ENCODE measurements around the gene CTBP1.
A peak's percentile ranks its signal among the peaks of the same experiment; 100 is the strongest.

CTBP1 gene

DNA sequence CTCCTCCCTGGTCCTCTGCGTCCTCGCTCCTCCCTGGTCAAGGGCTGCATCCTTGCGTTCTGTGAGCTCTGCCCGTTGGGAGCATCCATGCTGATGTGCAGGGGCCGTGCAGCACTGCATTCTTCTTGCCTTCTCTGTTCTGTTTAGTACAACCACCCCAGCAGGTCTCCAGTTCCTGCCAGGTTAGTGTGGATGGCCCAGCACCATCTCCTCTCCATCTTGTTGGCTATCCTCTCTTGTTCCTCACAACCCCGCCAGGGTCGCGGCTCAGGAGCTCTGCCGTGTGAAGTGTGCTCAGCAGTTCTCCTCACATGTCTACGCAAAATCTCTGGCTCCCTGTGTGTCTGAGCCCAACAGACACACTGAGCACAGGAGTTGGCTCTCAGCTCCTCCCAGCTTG, 30.3 kb upstream of the CTBP1 start:
- no peak for DNase-seq

DNA sequence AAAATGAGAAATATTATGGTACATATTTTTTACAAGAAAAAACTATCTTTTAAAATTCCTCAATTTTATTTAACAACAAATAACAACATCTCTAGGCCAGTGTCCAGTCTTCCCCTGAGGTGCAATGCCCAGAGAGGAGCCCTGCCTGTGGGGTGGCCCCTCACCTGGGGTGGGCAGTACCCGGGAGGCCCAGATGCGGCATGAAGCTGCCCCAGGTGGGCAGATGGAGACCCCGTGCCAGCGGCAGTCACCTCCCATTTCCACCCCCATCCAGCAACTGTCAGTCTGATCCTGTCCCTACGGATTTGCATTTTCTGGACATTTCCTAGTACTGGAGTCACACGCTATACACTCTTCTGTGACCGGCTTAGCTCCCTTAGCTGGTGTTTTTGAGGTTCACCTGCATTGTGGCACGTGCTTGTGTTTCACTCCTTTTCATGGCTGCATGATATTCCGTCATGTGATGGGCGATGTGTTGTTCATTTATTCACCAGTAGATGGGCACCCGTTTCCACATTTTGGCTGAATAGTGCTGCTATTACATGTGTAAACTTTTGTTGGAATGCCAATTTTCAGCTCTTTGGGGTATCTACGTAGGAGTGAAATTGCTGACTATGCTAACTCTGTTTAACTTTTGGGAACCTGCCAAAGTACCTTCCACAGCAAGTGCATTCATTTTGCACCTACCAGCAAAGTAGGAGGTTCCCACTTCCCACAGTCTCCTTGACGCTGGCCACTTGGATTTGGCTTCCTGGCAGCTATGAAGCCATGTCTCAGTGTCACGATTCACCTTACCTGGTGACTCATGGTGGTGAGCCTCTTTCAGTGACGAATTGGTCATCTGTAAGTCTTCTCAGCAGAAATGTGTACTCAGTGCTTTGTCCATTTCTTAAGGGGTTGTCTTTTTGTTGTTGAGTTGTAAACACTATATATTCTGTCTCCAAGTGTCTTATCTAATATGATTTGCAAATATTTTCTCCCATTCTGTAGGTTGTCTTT, 29.0 kb upstream of the CTBP1 start:
- DNase-seq, result no peak

DNA sequence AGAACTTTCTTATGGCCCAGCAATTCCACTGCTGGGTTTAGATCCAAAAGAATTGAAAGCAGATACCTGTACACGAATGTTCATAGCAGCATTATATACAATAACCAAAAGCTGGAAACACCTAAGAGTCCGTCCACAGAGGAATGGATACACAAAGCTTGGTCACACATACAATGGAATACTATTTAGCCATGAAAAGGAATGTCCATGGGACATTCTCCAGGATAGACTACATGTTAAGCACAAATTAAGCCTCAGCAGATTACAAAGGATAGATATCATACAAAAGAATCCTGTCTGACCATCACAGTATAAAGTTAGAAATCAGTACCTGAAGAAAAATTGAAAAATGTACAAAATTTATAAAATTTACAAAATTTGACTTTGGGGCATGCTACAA, 28.1 kb upstream of the CTBP1 start:
- DNase-seq, result no peak

DNA sequence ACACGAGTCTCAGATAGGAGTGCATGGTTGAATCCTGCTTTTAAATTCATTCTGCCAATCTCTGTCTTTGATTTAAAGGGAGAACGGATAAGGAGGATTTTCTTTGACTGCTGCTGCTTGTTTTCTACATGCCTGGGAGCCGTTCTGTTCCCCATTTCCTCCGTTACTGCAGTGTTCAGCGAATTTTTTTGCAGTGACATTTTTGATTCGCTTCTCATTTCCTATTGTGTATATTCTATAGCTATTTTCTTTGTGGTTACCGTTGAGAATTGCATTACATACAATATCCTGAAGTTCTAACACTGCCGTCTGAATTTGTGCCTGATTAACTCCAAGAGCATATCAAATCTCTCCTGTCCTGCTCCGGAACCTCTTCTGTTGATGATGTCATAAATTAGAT, 25.9 kb upstream of the CTBP1 start:
- no peak for DNase-seq

DNA sequence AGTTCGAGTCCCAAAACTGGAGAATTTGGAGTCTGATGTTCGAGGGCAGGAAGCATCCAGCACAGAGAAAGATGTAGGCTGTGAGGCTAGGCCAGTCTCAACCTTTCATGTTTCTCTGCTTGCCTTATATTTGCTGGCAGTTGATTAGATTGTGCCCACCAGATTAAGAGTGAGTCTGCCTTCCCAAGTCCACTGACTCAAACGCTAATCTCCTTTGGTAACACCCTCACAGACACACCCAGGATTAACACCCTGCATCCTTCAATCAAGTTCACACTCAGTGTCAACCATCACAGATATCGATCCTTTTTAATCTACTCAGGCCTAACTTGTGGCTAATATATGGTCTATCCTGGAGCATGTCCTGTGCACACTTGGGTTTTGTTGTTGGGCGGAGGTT, 22.8 kb upstream of the CTBP1 start:
- no peak for DNase-seq

DNA sequence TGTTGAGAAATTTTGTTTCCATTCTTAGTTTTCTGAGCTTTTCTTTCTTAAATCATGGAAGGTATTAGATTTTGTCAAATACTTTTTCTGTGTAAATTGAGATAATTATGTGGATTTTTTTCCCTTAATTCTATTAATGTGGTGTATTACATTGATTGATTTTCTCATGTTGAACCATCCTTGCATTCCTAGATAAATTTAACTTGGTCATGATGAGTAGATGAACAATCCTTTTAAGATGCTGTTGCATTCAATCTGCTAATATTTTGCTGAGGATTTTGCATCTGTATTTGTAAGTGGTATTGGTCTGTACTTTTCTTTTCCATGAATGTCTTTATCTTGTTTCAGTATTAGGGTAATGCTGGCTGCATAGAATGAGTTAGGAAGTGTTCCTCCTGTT, 20.3 kb upstream of the CTBP1 start:
- no peak for DNase-seq

DNA sequence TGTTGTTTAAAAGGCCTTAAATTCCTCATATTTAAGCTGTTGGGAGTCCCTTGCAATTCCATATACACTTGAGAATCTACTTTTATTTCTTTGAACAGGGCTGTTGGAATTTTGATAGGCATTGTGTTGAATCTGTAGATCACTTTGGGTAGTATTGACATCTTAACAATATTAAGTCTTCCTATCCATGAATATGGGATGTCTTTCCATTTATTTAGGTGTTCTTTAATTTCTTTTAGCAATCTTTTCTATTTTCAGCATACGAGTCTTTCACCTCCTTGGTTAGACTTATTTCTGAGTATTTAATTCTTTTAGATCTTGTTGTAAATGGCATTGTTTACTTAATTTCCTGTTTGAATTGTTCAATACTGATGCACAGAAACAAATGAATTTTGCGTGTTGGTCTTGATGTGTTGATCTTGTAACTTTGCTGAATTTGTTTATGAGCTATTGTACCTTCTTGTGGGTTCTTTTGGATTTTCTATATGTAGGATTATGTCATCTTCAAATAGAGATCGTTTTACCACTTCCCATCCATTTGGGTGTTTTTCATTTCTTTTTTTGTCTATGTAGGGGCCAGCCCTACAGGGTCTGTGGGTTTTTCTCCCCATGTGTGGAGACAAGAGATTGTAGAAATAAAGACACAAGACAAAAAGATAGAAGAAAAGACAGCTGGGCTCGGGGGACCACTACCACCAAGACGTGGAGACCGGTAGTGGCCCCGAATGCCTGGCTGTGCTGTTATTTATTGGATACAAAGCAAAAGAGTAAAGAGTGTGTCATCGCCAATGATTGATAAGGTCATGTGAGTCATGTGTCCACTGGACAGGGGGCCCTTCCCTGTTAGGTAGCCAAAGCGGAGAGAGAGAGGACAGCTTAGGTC, 18.2 kb upstream of the CTBP1 start:
- DNase-seq, result no peak

DNA sequence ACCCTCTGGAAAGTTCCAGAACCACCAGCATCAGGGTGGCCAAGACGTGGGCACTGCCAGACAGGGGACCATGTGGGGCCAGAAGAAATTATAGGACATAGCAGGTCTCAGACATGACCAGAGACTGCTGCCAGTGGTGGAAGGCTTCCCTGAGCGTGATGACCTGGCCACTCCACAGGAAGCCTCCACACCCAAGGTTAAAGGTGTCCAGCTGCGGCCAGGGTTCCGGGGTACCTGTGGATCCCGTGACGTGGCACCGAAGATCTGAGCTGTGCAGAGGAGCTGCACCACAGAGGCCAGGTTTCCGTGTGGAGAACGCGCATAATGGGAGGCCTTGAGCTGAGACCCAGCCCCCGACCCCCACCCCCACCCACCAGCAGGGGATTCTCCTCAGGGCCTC, 16.4 kb upstream of the CTBP1 start:
- DNase-seq, result no peak

DNA sequence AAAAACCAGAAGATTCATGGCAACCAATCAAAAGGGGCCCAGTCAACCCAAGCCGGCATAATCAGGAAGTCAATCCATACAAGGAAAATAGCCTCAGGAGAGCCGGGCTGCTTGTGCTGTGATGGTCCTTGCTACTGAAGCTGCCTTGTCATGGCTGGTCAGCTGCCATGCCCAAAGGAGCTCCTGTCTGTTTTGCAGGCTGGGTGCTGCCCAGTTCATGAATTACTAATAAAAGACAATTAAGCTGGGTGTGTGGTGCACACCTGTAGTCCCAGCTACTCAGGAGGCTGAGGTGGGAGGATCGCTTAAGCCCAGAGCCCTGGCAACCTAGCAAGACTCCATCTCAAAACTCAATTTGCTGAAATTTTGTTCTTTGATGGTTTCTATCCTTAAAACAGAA, 16.0 kb upstream of the CTBP1 start:
- DNase-seq, result no peak

DNA sequence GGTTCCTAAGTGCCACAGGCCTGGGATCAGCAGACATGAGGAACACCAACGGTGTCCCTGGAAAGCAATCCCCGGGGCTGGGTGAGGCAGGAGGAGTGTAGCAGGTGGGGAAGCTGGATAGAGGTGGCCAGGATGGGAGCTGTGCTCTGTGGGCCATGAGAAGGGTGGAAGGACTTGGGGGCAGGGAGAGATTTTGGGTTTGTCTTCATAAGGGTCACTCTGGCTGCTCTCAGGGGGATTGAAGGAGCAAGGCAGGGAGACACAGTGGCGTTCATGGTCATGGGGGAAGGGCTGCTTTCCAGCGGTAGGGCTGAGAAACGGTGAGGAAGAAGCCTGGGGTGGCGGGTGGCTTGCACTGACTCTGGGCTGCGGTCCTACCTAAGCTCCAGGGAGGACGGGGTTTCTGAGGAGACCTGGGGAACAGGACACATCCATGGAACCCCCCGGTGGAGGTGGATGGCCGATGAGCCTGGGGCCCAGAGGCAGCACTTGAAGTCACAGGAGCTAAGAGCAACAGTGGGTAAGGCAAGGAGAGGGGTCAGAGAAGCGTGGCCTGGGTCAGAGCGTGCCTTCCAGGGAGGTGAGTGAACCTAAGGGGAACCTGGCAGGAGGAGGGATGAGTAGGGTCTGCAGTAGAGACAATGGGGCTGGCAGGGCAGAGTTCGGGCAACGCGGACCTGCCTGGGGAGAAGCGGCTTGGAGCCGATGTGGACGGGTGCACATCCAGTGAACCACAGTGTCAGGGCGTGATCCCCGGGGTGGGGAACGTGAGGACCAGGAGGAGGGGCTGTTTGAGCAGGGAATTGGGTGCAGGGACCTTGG, 12.4 kb upstream of the CTBP1 start:
- DNase-seq, result no peak

DNA sequence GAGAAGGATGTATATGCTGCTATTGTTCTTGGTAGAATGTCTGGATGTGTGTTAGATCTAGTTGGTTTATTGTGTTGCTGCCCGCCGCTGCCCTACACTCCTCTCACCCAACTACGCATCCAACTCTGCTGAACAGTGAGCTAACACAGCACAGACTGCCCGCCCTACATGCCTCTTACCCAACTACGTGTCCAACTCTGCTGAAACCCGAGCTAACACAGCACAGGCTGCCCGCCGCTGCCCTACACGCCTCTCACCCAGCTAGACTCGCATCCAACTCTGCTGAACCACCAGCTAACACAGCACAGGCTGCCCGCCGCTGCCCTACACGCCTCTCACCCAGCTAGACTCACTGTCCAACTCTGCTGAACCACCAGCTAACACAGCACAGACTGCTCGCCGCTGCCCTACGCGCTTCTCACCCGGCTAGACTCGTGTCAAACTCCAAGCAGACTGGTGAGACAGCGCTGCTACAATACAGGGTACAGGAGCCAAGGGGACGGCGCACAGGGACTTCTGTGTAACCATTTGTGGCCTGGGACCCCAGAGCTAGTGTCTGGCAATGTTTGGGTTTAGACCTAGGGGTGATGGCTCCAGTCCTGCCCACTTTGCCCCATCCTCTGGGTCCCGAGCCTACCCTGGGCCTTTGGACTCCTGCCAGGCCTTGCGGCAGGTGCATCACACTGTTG, 11.6 kb upstream of the CTBP1 start:
- DNase-seq, result no peak

DNA sequence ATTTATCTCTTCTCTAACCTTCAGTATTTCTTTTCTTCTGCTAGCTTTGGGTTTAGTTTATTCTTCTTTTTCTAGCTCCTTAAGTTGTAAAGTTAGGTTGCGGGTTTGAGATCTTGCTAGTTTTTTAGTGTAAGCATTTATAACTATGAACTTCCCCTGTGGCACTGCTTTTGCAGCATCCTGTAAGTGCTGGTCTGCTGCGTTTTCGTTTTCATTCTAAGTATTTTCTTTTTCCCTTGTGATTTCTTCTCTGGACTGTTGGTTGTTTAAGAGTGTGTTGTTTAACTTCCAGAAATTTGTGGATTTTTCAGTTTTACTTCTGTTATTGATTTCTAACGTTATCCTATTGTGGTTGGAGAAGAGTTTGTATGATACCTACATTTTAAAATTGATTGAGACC, 11.0 kb upstream of the CTBP1 start:
- no peak for DNase-seq

DNA sequence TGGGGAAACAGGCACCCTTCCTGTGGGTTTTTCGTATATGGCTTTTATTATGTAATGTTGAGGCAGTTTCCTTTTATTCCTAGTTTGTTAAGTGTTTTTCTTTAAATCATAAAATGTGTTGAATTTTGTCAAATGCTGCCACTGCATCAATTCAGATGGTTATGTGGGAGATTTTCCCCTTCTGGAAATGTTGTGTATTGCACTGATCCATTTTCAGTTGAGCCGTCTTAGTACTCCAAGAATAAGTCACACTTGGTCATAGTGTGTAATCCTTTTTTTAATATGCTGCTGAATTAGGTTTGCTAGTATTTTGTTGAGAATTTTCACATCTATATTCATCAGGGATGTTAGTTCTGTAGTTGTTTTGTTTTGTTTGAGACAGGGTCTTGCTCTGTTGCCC, 9.5 kb upstream of the CTBP1 start:
- DNase-seq, result no peak

DNA sequence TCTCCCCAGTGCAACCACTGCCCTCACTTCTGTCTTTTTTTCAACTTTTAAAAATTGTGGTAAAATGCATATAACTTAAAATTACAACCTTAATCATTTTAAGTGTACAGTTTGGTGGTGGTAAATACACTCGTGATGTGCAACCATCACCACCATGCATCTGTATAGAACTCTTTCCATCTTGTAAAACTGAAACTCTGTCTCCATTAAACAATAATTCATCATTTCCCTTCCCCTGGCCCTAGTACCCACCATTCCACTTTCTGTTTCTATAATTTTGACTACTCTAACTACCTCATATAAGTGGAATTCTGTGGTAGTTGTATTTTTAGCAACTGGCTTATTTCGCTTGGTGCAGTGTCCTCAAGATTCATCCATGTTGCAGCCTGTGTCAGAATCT, 6.8 kb upstream of the CTBP1 start:
- no peak for DNase-seq

DNA sequence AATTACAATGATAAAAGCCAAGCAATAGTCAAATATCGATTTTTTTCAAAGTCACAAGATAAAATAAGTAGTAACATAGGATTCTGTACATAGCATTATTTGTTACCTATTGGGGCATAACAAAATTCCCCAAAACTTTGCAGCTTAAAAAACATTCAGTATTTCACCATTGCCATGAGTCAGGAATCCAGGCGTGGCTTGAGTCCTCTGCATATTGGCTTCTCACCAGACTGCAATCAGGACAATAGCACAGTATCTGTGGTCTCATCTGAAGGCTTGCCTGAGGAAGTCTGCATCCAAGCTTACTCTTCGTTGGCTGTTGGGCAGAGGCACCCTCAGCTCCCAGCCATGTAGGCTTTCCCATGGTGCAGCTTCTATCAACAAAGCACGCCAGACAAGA, 6.2 kb upstream of the CTBP1 start:
- no peak for DNase-seq

DNA sequence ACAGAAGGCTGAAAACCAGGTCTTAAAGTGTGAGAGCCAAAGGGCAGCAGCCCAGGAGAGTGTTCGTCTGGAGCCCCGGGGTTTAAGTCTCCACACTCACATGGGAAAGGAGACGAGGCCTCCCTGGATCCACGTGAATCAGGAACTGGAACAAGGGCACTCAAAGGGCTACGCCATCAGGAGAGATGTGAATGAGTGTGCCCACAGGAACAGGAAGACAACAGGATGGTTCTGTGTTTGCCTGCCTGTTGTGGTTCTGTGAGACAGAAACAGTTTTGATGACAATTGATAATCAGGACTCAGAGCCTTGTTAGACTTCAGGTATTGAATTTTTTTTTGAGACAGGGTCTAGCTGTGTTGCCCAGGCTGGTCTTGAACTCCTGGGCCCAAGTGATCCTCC, 4.9 kb upstream of the CTBP1 start:
- DNase-seq, result no peak

DNA sequence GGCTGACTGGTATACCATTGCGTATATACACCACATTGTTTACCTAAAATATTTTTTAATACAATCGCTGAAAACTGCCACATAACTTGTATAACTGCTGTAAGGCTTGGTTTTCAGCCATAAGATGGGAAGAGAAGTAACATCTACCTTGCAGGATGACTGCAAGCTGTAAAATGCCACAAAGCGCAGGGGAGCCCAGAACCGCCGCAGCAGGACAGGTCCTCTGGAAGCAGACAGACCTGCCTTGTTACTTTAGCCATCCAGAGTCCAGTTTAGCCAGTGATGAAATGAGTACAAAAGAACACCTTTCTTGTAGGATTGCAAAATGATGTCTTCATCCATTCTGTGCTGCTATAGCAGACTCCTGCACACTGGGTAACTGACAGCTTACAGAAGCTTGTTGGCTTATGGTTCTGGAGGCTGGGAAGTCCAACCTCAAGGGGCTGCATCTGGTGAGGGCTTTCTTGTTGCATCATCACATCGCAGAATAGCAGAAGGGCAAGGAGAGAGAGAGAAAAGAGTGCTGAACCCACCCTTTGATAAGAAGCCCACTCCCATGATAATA, 4.1 kb upstream of the CTBP1 start:
- DNase-seq, result no peak

DNA sequence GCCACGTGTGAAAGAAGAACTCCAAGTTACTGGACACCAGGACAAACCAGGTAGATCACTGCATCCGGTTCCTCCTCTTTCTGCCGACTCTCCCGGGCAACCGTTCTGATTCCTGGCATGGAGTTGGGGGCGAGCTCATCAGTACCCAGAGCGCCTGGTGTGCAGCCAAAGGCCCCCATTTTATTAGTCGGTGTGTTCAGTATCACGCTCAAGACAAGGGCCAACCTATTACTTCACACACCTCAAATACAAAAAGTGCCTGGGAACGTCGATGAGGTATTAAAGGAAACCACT, 2.8 kb upstream of the CTBP1 start:
- no peak for DNase-seq

DNA sequence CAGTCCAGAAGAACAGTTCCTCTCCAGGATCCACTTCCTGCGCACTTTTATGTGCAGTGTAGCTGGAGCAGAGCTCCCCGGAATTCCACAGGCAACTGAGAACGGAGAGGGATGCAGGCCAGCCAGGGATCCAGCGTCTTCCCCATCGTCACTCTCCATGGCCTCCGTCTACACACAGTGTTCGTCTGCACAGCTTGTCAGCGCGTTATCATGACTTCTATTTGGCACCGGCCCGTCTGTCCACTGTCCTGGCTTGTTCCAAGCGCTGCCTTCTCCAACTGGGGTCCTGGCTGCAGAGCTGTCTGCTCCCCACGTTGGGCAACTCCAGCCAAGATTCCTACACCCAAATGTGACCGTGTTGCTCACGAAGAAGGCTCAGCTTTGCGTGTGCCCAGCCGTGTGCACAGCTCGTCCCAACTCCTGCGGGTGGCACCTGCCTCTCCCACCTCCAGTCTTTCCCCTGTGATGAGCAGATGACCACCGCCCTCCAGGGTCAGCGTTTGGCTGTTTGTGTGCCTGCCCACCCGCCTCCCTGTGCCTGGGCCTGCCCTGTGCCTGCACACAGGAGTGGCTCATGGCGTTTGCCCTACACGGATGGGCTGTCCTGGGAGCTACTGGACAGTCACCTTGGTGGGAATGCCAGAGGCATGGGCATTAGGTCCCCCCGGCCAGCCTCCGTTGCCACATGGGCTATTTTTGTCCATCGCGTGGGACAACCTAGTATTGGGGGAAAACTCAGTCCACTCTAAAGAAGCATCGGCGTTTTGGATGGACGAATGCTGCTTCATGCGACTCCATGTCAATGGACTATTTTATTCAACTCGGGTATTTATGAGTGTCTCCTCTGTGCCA, 2.2 kb upstream of the CTBP1 start:
- DNase-seq, result no peak

DNA sequence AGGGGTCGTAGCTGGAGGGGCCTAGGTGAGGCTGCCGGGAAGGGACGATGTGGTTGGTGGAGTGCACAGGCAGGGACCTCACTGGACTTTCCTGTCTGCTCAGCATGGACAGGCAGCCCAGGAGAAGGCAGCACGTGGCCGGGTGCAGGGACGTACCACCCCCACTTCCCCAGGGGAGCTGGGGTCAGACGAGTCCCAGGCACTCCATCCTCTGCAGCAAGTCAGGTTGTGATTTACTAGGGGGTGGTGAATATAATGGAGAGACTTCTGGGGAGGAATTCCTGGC, 1.5 kb upstream of the CTBP1 start:
- DNase-seq, result no peak

DNA sequence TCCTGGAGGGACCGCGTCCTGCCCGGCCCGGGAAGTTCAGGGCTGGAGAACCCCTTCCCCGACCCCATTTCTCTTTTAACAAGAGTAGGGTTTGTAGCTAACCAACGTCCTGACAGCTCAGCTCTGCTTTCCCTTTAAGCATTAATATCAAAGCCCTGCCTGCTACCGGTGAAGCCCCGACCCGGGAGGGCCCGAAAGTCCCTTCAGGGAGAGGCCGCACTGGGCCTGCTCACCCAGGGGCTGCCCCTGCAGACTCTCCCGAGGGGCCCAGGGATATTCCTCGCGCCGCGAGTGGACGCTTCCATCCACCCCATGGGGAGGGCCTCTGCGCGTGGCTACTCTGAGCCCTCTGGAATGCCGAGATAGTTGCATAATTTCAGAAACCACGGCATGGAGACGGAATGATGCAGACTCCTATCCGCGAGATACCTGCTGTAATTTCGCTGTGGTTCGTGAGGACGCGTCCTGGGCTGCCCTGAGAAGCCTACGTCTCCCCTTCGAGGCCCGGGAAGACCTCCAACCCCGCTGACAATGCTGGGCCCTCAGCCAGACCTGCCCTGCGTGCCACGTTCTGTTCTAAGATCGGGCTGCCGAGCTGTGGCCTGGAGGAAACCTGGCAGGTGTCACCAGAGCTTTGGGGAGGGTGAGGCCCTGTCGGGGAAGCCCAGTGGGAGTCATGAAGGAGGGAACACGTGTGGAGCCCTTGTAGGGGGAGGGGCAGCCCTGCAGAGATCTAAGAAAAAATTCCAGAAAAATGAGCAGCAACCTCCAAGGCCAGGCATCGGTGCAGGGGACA, 999 bp upstream of the CTBP1 start:
- DNase-seq, result peak; percentile 24
